Stimulated activated CD4-positive, alpha-beta T cell treated with anti-CD3 and anti-CD28 coated beads, Interleukin-4, amount 100 ng/mL, for 48 hours (primary cell): ENCODE results near the gene SLC6A17.

Experiments
- DNase-seq, 2 donors: peaks; one replicate each; pipeline ENCODE4 v3.0.0-alpha.2; 2020; ENCODE audit warnings: low read depth in 2 of 2

SLC6A17 gene

GRCh38 chr1:110135246-110135645 is 15.0 kb upstream of the SLC6A17 start:
- no peak for DNase-seq

DNA sequence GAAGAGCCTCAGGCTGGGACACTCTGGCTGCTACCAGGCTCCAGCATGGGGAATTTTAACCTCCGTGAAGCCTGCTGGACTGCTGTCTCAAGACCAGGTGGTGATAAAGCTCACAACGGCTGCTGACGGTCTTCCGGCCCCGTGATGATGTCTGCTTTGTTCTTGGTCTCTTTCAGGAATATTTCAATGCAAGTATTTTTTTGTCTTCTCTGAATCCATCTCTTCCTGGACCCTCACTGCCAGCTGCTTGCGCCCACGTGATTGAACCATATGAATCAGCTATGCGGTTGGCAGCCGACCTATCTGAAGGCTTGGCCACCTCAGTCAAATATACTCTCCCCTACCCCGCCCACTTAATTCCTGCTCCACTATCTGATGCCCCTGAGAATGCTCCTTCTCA is 14.6 kb upstream of the SLC6A17 start:
- DNase-seq = no peak

- no peak for DNase-seq
Measured at GRCh38 chr1:110136911-110137310, 13.4 kb upstream of the SLC6A17 start.

- DNase-seq = no peak
Measured at GRCh38 chr1:110138956-110139355, 11.3 kb upstream of the SLC6A17 start.

DNA sequence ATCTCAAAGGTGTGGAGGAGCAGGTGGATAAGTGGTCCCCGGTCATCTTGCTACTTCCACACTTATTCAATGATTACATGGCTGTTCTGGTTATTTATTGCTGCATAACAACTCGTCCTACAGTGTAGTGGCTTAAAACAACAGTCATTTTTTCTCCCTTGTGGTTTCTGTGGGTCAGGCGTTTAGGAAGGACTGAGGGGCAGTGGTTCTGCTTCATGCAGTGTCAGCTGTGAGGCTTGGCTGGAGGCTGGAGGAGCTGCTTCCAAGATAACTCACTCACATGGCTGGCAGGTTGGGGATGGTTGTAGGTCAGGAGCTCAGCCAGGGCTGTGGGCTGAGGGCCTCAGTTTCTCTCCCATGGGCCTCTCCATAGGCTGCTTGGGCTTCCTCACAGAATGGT is 5.9 kb upstream of the SLC6A17 start:
- no peak for DNase-seq

GRCh38 chr1:110148961-110149360 is 1.3 kb upstream of the SLC6A17 start:
- DNase-seq = no peak

GRCh38 chr1:110151175-110151669 is 928 bp downstream of the SLC6A17 start:
- DNase-seq = no peak

- DNase-seq = no peak
Measured at GRCh38 chr1:110152133-110152785, 2.0 kb downstream of the SLC6A17 start.

DNA sequence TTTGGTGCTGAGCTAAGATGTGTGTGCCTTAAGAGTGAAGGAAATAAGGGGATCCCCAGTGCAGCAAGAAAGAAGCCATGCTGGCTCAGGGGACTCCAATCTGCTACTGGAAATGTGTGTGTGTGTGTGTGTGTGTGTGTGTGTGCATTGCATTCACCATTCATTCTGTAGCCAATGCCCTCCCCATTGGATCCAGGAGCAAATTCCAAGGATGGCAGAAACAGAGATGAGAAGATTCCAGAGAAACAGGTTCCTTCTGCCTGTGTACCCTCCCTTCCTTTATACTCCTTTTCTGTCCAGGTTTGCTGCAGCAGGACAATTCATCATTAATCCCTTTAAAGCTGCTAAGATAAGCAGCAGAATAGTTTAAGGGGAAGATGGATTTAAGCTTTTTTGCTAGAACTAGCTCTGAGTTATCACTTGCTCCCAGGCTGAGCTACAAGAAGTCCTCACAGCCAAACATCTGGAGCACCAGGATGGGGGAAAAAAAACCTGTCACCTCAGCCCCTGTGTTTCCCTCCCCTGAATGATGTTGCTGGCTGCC is 3.2 kb downstream of the SLC6A17 start:
- DNase-seq = no peak

DNA sequence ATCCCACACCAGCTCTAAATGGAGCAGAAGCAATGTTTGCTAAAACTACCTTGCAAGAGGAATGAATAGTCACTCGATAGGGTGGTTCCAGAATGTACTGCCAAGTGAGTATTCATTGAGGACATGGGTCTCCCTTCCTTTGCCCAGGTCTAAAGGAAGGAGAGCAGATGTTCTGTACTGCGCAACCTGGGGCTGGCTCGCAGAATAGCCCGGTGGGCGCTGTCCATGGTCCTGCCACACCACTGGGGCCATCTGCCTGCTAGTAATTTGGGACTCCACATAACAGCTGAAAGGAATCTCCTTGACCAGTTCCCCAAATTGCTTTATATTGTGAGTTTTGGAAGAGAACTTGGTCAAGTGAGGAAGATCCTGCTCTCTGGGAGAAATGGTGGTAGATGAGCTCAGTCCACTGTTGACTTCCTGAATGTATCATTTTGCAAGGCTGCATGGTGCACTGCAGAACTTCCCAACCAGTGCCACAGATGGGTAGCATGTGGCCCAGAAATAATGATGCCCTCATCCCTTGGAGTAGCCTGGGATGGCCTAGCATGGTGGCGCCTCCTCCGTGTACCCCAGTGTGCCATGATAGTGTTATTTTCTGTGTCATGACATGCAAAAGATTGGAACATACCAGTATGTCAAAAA is 5.7 kb downstream of the SLC6A17 start:
- peak; percentile 21 to 52 for DNase-seq

- no peak for DNase-seq
Measured at GRCh38 chr1:110158261-110158660, 8.0 kb downstream of the SLC6A17 start.

GRCh38 chr1:110159168-110159567 is 8.9 kb downstream of the SLC6A17 start:
- no peak for DNase-seq

- DNase-seq = no peak
Measured at GRCh38 chr1:110160538-110161100, 10.3 kb downstream of the SLC6A17 start.

DNA sequence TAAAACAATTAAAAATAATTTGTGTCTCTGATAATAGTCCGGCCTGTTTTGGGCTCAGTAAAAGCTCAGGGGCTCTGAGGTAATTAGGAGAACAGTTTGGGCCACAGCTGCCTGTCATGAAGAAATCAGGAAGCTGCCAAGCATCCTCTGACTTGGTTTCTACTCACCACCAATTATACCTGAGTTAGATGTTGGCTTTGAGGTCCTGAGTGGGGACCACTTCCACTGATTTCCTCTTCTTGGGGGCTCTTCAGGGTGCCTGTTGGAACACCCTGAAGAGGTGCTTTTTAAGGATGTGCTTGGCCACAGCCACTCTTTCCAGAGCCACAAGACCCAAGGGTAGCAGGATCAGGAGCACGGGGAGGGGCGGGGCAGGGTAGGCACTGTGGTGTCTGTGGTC is 10.9 kb downstream of the SLC6A17 start:
- DNase-seq = no peak

- DNase-seq = no peak
Measured at GRCh38 chr1:110161849-110162248, 11.6 kb downstream of the SLC6A17 start.

- DNase-seq = no peak
Measured at GRCh38 chr1:110163591-110163990, 13.3 kb downstream of the SLC6A17 start.

DNA sequence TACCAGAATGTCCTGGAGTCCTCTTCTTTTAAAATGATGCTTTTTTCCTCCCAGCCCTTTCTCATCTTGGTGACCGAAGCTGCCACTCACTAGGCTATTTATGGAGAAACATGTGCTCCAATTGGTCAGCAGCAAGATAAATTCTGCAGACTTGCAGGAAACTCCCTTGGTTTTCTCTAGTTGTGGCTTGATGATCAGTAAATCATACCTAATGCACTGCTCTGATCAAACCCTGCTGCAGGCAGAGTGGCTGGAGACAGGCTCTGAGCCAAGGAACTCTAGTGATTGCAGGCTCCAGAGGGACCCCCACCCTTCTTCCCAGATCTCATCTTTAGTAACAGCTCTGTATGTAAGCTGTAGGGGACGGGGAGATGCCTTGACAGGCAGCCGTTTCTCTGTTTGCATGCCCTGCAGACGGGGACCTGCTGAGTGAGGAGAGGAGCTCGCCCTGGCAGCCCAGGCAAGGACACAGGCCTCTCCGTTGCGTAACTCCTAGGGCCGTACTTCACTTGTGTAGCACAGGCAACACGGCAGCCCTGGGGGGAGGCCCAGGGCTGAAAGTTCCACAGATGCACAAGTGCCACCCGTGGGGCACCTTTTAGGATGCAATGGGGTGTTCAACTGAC is 14.5 kb downstream of the SLC6A17 start:
- no peak for DNase-seq

- no peak for DNase-seq
Measured at GRCh38 chr1:110165761-110166231, 15.5 kb downstream of the SLC6A17 start.

GRCh38 chr1:110166861-110167260 is 16.6 kb downstream of the SLC6A17 start:
- no peak for DNase-seq

DNA sequence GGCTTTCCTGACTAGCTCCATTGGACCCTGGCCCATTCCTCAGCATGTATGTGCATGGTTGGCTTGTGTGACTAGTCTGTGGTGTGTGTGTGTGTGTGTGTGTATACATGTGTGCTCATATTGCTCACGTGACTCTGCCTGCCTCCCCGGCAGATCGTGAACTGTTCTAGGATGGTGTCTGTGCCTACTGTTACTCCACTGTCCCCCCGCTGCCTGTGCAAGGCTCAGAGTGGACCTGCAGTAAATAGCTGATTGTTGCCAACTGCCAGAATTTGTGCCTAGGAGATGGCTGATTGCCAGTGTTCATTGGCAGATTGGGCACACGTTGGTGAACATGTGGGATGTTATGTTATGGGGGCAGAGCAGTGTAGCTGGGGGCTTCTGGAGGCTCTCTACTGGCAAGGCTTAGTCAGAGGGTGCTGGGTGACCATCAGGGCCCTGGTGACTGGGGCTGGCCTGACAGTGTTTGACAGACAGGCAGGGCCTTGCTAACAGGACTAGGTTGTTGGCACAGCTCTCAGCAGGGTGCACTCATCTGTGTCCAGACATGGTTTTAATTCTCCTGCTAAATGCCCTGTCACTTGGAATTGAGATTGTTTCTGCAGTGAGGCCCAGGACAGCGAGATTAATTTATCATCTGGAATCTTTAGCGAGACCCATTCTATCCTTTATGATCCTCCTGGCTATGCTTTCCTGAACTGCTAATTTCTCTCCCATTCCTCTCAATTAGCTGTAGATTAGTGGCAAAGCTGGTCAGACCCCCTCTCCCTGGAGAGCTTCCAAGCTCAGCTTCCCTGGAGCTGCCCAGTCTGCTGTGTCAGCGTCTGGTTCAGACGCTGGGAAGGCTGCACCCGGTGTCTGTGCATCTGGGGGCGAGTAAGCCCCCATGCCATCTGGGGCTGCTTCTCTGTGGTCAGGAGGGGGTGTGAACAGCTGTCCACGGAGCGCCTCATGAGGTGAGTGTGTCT is 20.8 kb downstream of the SLC6A17 start:
- DNase-seq = no peak

DNA sequence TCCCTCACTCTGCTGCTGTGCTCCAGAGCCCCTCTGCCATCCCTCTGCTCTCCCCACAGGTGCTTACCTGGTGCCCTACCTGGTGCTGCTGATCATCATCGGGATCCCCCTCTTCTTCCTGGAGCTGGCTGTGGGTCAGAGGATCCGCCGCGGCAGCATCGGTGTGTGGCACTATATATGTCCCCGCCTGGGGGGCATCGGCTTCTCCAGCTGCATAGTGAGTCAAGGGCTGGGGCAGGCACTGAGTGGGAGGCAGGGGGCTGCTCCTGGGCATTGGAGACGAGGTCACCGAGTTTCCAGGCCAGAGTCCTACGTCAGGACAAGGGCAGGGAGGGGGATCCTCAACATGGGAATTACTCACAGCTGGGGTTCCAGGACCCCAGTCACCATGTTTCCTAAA is 21.7 kb downstream of the SLC6A17 start:
- DNase-seq = no peak
